RCC 7860 (cell line): ENCODE measurements around the gene UCP2.
"Not testable (repeated sequence)": the region's sequence is repeated elsewhere in the genome, so short reads cannot be mapped to it uniquely, and the experiment has no call there.

Source experiments
- DNase-seq: peaks from one replicate; pipeline ENCODE4 v3.0.0-alpha.2; 2015; ENCODE audit warnings: low spot score
- FAIRE-seq: peaks from 2 replicates; lab custom pipeline; 2012; peaks lifted over from hg19 to GRCh38; lab: Jason Lieb, UNC

Gene UCP2

GRCh38 chr11:73946798-73947458, 35.7 kb downstream of the UCP2 start:
- no peak for DNase-seq

GRCh38 chr11:73945396-73945795, 37.2 kb downstream of the UCP2 start:
- FAIRE-seq, result no peak
- DNase-seq, result no peak

More at GRCh38 chr11:73946798-73947458, 35.7 kb downstream of the UCP2 start:
- FAIRE-seq, result no peak

GRCh38 chr11:73944901-73945300, 37.7 kb downstream of the UCP2 start:
- DNase-seq (no peak), FAIRE-seq (no peak)

GRCh38 chr11:73944085-73944484, 38.6 kb downstream of the UCP2 start:
- FAIRE-seq (no peak), DNase-seq (no peak)

- FAIRE-seq (no peak), DNase-seq (no peak)
Observed at GRCh38 chr11:73942010-73942409, 40.6 kb downstream of the UCP2 start.

GRCh38 chr11:73940801-73941570, 41.7 kb downstream of the UCP2 start:
- no peak for FAIRE-seq
- no peak for DNase-seq

- DNase-seq (peak; percentile 47), FAIRE-seq (no peak)
Observed at GRCh38 chr11:73939096-73939495, 43.5 kb downstream of the UCP2 start.

GRCh38 chr11:73936047-73936446, 46.6 kb downstream of the UCP2 start:
- FAIRE-seq, DNase-seq: not testable (repeated sequence)

GRCh38 chr11:73932781-73933180, 49.9 kb downstream of the UCP2 start:
- DNase-seq, result no peak
- no peak for FAIRE-seq

- no peak for DNase-seq
- FAIRE-seq, result no peak
Observed at GRCh38 chr11:73931951-73932350, 50.7 kb downstream of the UCP2 start.

- FAIRE-seq, result peak; percentile 15
- peak; percentile 66 for DNase-seq
Observed at GRCh38 chr11:73931039-73931645, 51.5 kb downstream of the UCP2 start.

GRCh38 chr11:73929388-73929787, 53.3 kb downstream of the UCP2 start:
- DNase-seq (no peak), FAIRE-seq (no peak)
